SU-DHL-6 (cell line): ENCODE data around the gene EFCAB6.

Experiments used
- H2AFZ ChIP-seq: fragments of 200-600 bp; sonication (generic); 2 replicates; pipeline ENCODE4 v1.6.1; 2014; ENCODE audit warnings: low read depth, mild to moderate bottlenecking, moderate library complexity, mixed read lengths, antibody characterized with exemption, low read length; ENCODE audit not compliant: severe bottlenecking
- H3F3A ChIP-seq: fragments of 200-600 bp; shearing (Covaris generic); 2 replicates; pipeline ENCODE4 v1.6.0; 2016; ENCODE audit warnings: antibody characterized with exemption, mild to moderate bottlenecking; ENCODE audit not compliant: insufficient read depth
- H3K27ac ChIP-seq: fragments of 200-600 bp; sonication (generic); 2 replicates; pipeline ENCODE4 v1.5.1; 2016; ENCODE audit warnings: low read depth, mild to moderate bottlenecking, low read length, moderate library complexity, mixed read lengths
- H3K27me3 ChIP-seq: fragments of 200-600 bp; sonication (generic), shearing (Covaris generic); 2 replicates; pipeline ENCODE4 v1.6.0; 2014; ENCODE audit warnings: mild to moderate bottlenecking, low read length
- H3K36me3 ChIP-seq: fragments of 200-600 bp; sonication (generic); 2 replicates; pipeline ENCODE4 v1.6.1; 2014; ENCODE audit warnings: mild to moderate bottlenecking, low read length, mixed read lengths
- H3K4me2 ChIP-seq: fragments of 300-600, 200-600 bp; shearing (Covaris generic), sonication (generic); 2 replicates; pipeline ENCODE4 v1.6.0; 2014; ENCODE audit warnings: low read length, low read depth, mild to moderate bottlenecking; ENCODE audit not compliant: poor library complexity, severe bottlenecking
- H3K4me3 ChIP-seq: fragments of 200-600 bp; sonication (generic); 2 replicates; pipeline ENCODE4 v1.5.1; 2014; ENCODE audit warnings: antibody characterized with exemption, low read length, mild to moderate bottlenecking, mixed read lengths; ENCODE audit not compliant: insufficient read depth, poor library complexity, severe bottlenecking
- H3K79me2 ChIP-seq: fragments of 200-600 bp; sonication (generic); 2 replicates; pipeline ENCODE4 v1.6.1; 2014; ENCODE audit warnings: mild to moderate bottlenecking, low read length, moderate library complexity; ENCODE audit not compliant: insufficient read depth
- H3K9ac ChIP-seq: fragments of 200-600 bp; sonication (generic); 2 replicates; pipeline ENCODE4 v1.7.0; 2014; ENCODE audit warnings: mild to moderate bottlenecking, low read length
- H3K9me2 ChIP-seq: fragments of 200-600 bp; sonication (generic); replicated peaks from 2 replicates; pipeline ENCODE4 v1.6.1; 2014; ENCODE audit warnings: low read length; ENCODE audit not compliant: insufficient read depth
- H3K9me3 ChIP-seq: fragments of 200-600 bp; sonication (generic); 2 replicates; pipeline ENCODE4 v1.6.1; 2014; ENCODE audit warnings: low read length, mixed read lengths; ENCODE audit not compliant: insufficient read depth
- H4K20me1 ChIP-seq: fragments of 200-600 bp; sonication (generic); 2 replicates; pipeline ENCODE4 v1.6.1; 2014; ENCODE audit warnings: low read depth, mild to moderate bottlenecking, antibody characterized with exemption, low read length, moderate library complexity, mixed read lengths
- CTCF ChIP-seq: fragments of 200-600 bp; sonication (generic); IDR thresholded peaks from one replicate; pipeline ENCODE4 v1.5.1; 2017; ENCODE audit warnings: antibody characterized with exemption, mild to moderate bottlenecking, low read length, moderate library complexity; ENCODE audit not compliant: insufficient read depth, poor library complexity, severe bottlenecking
- EZH2phosphoT487 ChIP-seq: fragments of 200-600 bp; sonication (generic), shearing (Covaris generic); conservative IDR thresholded peaks from 2 replicates; pipeline ENCODE4 v1.6.1; 2018; ENCODE audit warnings: mild to moderate bottlenecking, antibody characterized with exemption, low read length, moderate library complexity, mixed read lengths

EFCAB6 gene

GRCh38 chr22:43835736-43836135, 23.6 kb upstream of the EFCAB6 start:
- no peaks in the 10 kb centered on the region for H3F3A ChIP-seq
- TF ChIP-seq CTCF (no peak), EZH2phosphoT487 (no peak)

GRCh38 chr22:43835166-43835565, 23.1 kb upstream of the EFCAB6 start:
- TF ChIP-seq CTCF (no peak), EZH2phosphoT487 (no peak)
- H3K27me3 ChIP-seq, result no peaks in the 10 kb centered on the region
- no peaks in the 10 kb centered on the region for H4K20me1 ChIP-seq
- H3K9me2 ChIP-seq, result no peaks in the 10 kb centered on the region
- no peaks in the 10 kb centered on the region for H3K36me3 ChIP-seq
- H3F3A ChIP-seq, result no peaks in the 10 kb centered on the region
- H3K9ac ChIP-seq, result no peak overlapping the region
- no peaks in the 10 kb centered on the region for H3K79me2 ChIP-seq
- no peak overlapping the region for H3K4me2 ChIP-seq
- no peak overlapping the region for H2AFZ ChIP-seq
- no peak overlapping the region for H3K4me3 ChIP-seq
- no peaks in the 10 kb centered on the region for H3K9me3 ChIP-seq
- no peak overlapping the region for H3K27ac ChIP-seq

More at GRCh38 chr22:43835736-43836135, 23.6 kb upstream of the EFCAB6 start:
- Histone ChIP-seq H3K36me3 (no peaks in the 10 kb centered on the region), H3K27ac (no peak overlapping the region), H4K20me1 (no peaks in the 10 kb centered on the region), H3K9ac (no peak overlapping the region), H3K4me2 (no peak overlapping the region), H2AFZ (no peak overlapping the region), H3K27me3 (no peaks in the 10 kb centered on the region), H3K9me2 (no peaks in the 10 kb centered on the region), H3K4me3 (no peak overlapping the region), H3K9me3 (no peaks in the 10 kb centered on the region), H3K79me2 (no peaks in the 10 kb centered on the region)

GRCh38 chr22:43833286-43834240, 21.5 kb upstream of the EFCAB6 start:
- Histone ChIP-seq H4K20me1 (no peaks in the 10 kb centered on the region), H3F3A (no peaks in the 10 kb centered on the region), H3K9ac (no peak overlapping the region), H3K27me3 (no peaks in the 10 kb centered on the region), H3K4me2 (no peak overlapping the region), H3K9me3 (no peaks in the 10 kb centered on the region), H3K27ac (no peak overlapping the region), H2AFZ (no peak overlapping the region), H3K9me2 (no peaks in the 10 kb centered on the region), H3K4me3 (no peak overlapping the region), H3K79me2 (no peaks in the 10 kb centered on the region), H3K36me3 (no peaks in the 10 kb centered on the region)
- TF ChIP-seq CTCF (no peak), EZH2phosphoT487 (no peak)
